MG63 (cell line): ENCODE measurements around the gene RBMX. TPM values are rescaled to one million over a fixed set of nuclear protein-coding genes. Genes with fewer than 3 reads are reported as not detected.

Source experiments
- total RNA-seq: library from RNA; depleted of rRNA; stranded (reverse); fragments of >200 nt; shearing (Covaris generic); gene quantifications from 2 replicates; pipeline ENCODE4 v1.2.3, GENCODE V29; 2014; ENCODE audit warnings: low replicate concordance; rRNA removed

Gene RBMX
- total RNA-seq, 1 experiment from 2014 or later = 335 TPM

Other genes with a start within 250 kb of the RBMX start
- not detected in 2 replicates for gene CD40LG, start 232.6 kb downstream of the RBMX start, total RNA-seq
- gene ARHGEF6, start 99.8 kb downstream of the RBMX start, total RNA-seq = 4.7 and 4.8 TPM in 2 replicates
- gene GPR101, start 153.3 kb upstream of the RBMX start, total RNA-seq = not detected in 2 replicates